GM21367 (cell line): ENCODE measurements around the gene SKIL.
"Not testable (repeated sequence)": the region's sequence is repeated elsewhere in the genome, so short reads cannot be mapped to it uniquely, and the experiment has no call there.

ENCODE experiments used
- ATAC-seq: cut with Tn5 transposase; IDR thresholded peaks from one replicate; pipeline ENCODE4 v1.9.1; 2021; ENCODE audit not compliant: unreplicated experiment

SKIL gene

GRCh38 chr3:170357176-170358041 is at the start of gene SKIL:
SKIL (plus strand) TSS chr3:170357715; CDS start chr3:170360332, 2,617 bp downstream.
- ATAC-seq, result peak; percentile 46

- no peak for ATAC-seq
These were observed 48.5 kb upstream of the SKIL start for GRCh38 chr3:170309046-170309445.

- no peak for ATAC-seq
These were observed 39.6 kb upstream of the SKIL start for GRCh38 chr3:170317954-170318353.

- no peak for ATAC-seq
These were observed 36.9 kb upstream of the SKIL start for GRCh38 chr3:170320461-170321121.

- no peak for ATAC-seq
These were observed 36.0 kb upstream of the SKIL start for GRCh38 chr3:170321321-170322034.

- no peak for ATAC-seq
These were observed 34.8 kb upstream of the SKIL start for GRCh38 chr3:170322566-170323269.

GRCh38 chr3:170323331-170323730 is 34.2 kb upstream of the SKIL start:
- ATAC-seq, result no peak

- no peak for ATAC-seq
These were observed 32.6 kb upstream of the SKIL start for GRCh38 chr3:170324962-170325361.

- no peak for ATAC-seq
These were observed 30.3 kb upstream of the SKIL start for GRCh38 chr3:170327040-170327808.

GRCh38 chr3:170327868-170328548 is 29.5 kb upstream of the SKIL start:
- ATAC-seq, result not testable (repeated sequence)

GRCh38 chr3:170330366-170330765 is 27.1 kb upstream of the SKIL start:
- no peak for ATAC-seq

- no peak for ATAC-seq
These were observed 26.4 kb upstream of the SKIL start for GRCh38 chr3:170331143-170331542.

GRCh38 chr3:170337420-170337819 is 20.1 kb upstream of the SKIL start:
- ATAC-seq, result no peak

GRCh38 chr3:170338690-170339340 is 18.7 kb upstream of the SKIL start:
- no peak for ATAC-seq

- ATAC-seq, result not testable (repeated sequence)
These were observed 15.2 kb upstream of the SKIL start for GRCh38 chr3:170342273-170342672.

GRCh38 chr3:170343859-170344258 is 13.7 kb upstream of the SKIL start:
- ATAC-seq, result not testable (repeated sequence)

- ATAC-seq, result no peak
These were observed 12.5 kb upstream of the SKIL start for GRCh38 chr3:170344971-170345370.

GRCh38 chr3:170346481-170347392 is 10.8 kb upstream of the SKIL start:
- ATAC-seq, result no peak
